GM23338 (cell line): ENCODE data around the gene KICS2. TPM values are rescaled to one million over a fixed set of nuclear protein-coding genes. Genes with fewer than 3 reads are reported as not detected.

Experiments used
- ATAC-seq: fragments of 200-7000 bp; cut with Tn5 transposase; 3 replicates; pipeline ENCODE4 v1.9.1; 2020
- DNase-seq: peaks from one replicate; pipeline ENCODE4 v3.0.0-alpha.2; 2015; ENCODE audit warnings: low spot score
- H2AFZ ChIP-seq: fragments of 200-600 bp; sonication (generic); 2 replicates; pipeline ENCODE4 v1.8.0; 2016; ENCODE audit warnings: antibody characterized with exemption, mild to moderate bottlenecking, moderate library complexity
- H3F3A ChIP-seq: fragments of 200-600 bp; sonication (generic); replicated peaks from 2 replicates; pipeline ENCODE4 v1.8.0; 2017; ENCODE audit warnings: antibody characterized with exemption, mixed run types, low read depth
- H3K27ac ChIP-seq: fragments of 200-600 bp; sonication (generic); 2 replicates; pipeline ENCODE4 v1.6.1; 2016; ENCODE audit warnings: low read depth
- H3K27me3 ChIP-seq: fragments of 200-600 bp; sonication (generic); 2 replicates; pipeline ENCODE4 v1.8.0; 2016; ENCODE audit warnings: mild to moderate bottlenecking, mixed run types, moderate library complexity; ENCODE audit not compliant: insufficient read depth
- H3K36me3 ChIP-seq: fragments of 200-600 bp; sonication (generic); 2 replicates; pipeline ENCODE4 v1.8.0; 2016; ENCODE audit warnings: mild to moderate bottlenecking; ENCODE audit not compliant: insufficient read depth
- H3K4me1 ChIP-seq: fragments of 200-600 bp; sonication (generic); 2 replicates; pipeline ENCODE4 v1.8.0; 2016; ENCODE audit warnings: mild to moderate bottlenecking, moderate library complexity; ENCODE audit not compliant: insufficient read depth
- H3K4me2 ChIP-seq: fragments of 200-600 bp; sonication (generic); 2 replicates; pipeline ENCODE4 v1.7.1; 2017; ENCODE audit warnings: mixed run types
- H3K4me3 ChIP-seq: fragments of 200-600 bp; sonication (generic); 2 replicates; pipeline ENCODE4 v1.6.1; 2016; ENCODE audit warnings: mixed run types
- H3K79me2 ChIP-seq: fragments of 200-600 bp; sonication (generic); replicated peaks from 2 replicates; pipeline ENCODE4 v1.8.0; 2017; ENCODE audit warnings: mild to moderate bottlenecking; ENCODE audit not compliant: insufficient read depth
- H3K9me2 ChIP-seq: fragments of 200-600 bp; sonication (generic); 2 replicates; pipeline ENCODE4 v1.8.0; 2017; ENCODE audit not compliant: insufficient read depth
- H4K20me1 ChIP-seq: fragments of 200-600 bp; sonication (generic); replicated peaks from 2 replicates; pipeline ENCODE4 v1.8.0; 2017; ENCODE audit warnings: mild to moderate bottlenecking; ENCODE audit not compliant: insufficient read depth
- H3K27ac Mint-ChIP-seq: 2 replicates; pipeline ENCODE4 v1.8.0; 2020; ENCODE audit warnings: inconsistent platforms, mild to moderate bottlenecking, moderate library complexity, mixed read lengths
- H3K27me3 Mint-ChIP-seq: 3 replicates; pipeline ENCODE4 v1.8.0; 2022; ENCODE audit warnings: low read depth, mild to moderate bottlenecking, moderate library complexity, mixed read lengths, inconsistent platforms; ENCODE audit not compliant: insufficient read depth, poor library complexity
- H3K36me3 Mint-ChIP-seq: 3 replicates; pipeline ENCODE4 v1.8.0; 2021; ENCODE audit warnings: low read depth, mild to moderate bottlenecking, inconsistent platforms, moderate library complexity, mixed read lengths
- H3K4me1 Mint-ChIP-seq: 3 replicates; pipeline ENCODE4 v1.8.0; 2020; ENCODE audit warnings: mild to moderate bottlenecking, inconsistent platforms, mixed read lengths
- H3K4me3 Mint-ChIP-seq: 3 replicates; pipeline ENCODE4 v1.8.0; 2021; ENCODE audit warnings: moderate library complexity, mild to moderate bottlenecking, inconsistent platforms, mixed read lengths
- H3K9me3 Mint-ChIP-seq: 3 replicates; pipeline ENCODE4 v1.8.0; 2020; ENCODE audit warnings: moderate library complexity, mild to moderate bottlenecking, inconsistent platforms, mixed read lengths
- CREB1 ChIP-seq: fragments of 250-450 bp; sonication (Bioruptor Pico); IDR thresholded peaks from 2 replicates; pipeline ENCODE4 v1.5.0; 2020; ENCODE audit warnings: low read depth, mild to moderate bottlenecking, moderate library complexity
- EZH2 ChIP-seq: fragments of 200-600 bp; sonication (generic); IDR thresholded peaks from one replicate; pipeline ENCODE4 v1.8.0; 2017; ENCODE audit warnings: antibody characterized with exemption, mild to moderate bottlenecking, low read depth; ENCODE audit not compliant: unreplicated experiment
- EZH2phosphoT487 ChIP-seq: fragments of 200-600 bp; sonication (generic); IDR thresholded peaks from one replicate; pipeline ENCODE4 v1.8.1; 2018; ENCODE audit warnings: antibody characterized with exemption; ENCODE audit not compliant: unreplicated experiment
- JUNB ChIP-seq: IDR thresholded peaks from one replicate; pipeline ENCODE4 v1.6.1; 2016; ENCODE audit warnings: antibody characterized with exemption; ENCODE audit not compliant: unreplicated experiment
- POLR2AphosphoS5 ChIP-seq: IDR thresholded peaks from 2 replicates; pipeline ENCODE4 v1.6.1; 2016; ENCODE audit warnings: antibody characterized with exemption, low read depth
- STAT1 ChIP-seq: IDR thresholded peaks from one replicate; pipeline ENCODE4 v1.6.1; 2016; ENCODE audit warnings: antibody characterized with exemption; ENCODE audit not compliant: unreplicated experiment
- ZNF114 ChIP-seq: fragments of 250-450 bp; sonication (Bioruptor Pico); IDR thresholded peaks from 2 replicates; pipeline ENCODE4 v1.5.0; 2020; ENCODE audit warnings: mild to moderate bottlenecking, moderate library complexity
- ZNF331 ChIP-seq: fragments of 250-450 bp; sonication (Bioruptor Pico); IDR thresholded peaks from 2 replicates; pipeline ENCODE4 v1.5.0; 2020; ENCODE audit warnings: low read depth, mild to moderate bottlenecking, moderate library complexity
- polyA plus RNA-seq: library from polyadenylated mRNA; unstranded; fragments of >200 nt; fragmentation: Nextera tagmentation; extraction: Ambion mirVana; gene quantifications from 2 replicates; pipeline ENCODE4 v1.2.1, GENCODE V29; 2016
- total RNA-seq: library from RNA; depleted of rRNA; stranded (reverse); fragments of >200 nt; shearing (Covaris generic); gene quantifications from 2 replicates; pipeline ENCODE4 v1.2.3, GENCODE V29; 2014
- TF ChIP-seq, protein P1 (sequence below): IDR thresholded peaks from one replicate; pipeline ENCODE4 v1.6.1; 2018; ENCODE audit warnings: antibody characterized with exemption; ENCODE audit not compliant: unreplicated experiment
- TF ChIP-seq, protein P2 (sequence below): IDR thresholded peaks from 2 replicates; pipeline ENCODE4 v1.6.1; 2016; ENCODE audit warnings: antibody characterized with exemption
- TF ChIP-seq, protein P3 (sequence below), 2 experiments: fragments of 200-600 bp in 1 of 2; sonication (generic) in 1 of 2; conservative IDR thresholded peaks; 2 replicates each; pipeline versions ENCODE4 v1.5.1 to v1.6.1; 2016 to 2017; ENCODE audit warnings: antibody characterized with exemption in 2 of 2, low read depth in 2 of 2, mild to moderate bottlenecking in 2 of 2, moderate library complexity in 1 of 2

The KICS2 gene
- total and polyA plus RNA-seq, 2 experiments from 2014 or later: 7.6 to 10.5 TPM

DNA sequence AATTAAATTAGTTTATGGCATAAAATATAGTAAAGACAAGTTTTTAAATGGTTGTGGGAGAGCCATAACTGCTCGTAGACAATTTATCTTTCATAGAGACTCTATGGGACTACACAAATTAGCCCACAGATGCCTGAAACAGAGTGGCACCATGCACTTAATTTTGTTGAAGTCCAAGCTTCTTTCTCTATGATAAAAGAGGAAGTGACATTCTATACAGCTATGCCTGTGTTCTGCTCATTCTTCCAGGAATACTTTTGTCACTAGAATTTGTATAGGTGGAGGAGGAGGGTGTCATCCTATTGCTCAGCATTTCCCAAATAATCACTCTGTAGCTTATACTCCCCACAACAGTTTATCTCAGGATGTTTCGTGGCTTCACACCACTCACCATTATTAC, 43.7 kb upstream of the KICS2 start:
- Histone ChIP-seq H3K4me3 (no peak overlapping the region), H3K9me2 (no peaks in the 10 kb centered on the region), H3K79me2 (no peaks in the 10 kb centered on the region), H2AFZ (no peak overlapping the region), H4K20me1 (no peaks in the 10 kb centered on the region), H3K27ac (no peak overlapping the region), H3K27me3 (no peaks in the 10 kb centered on the region), H3K4me1 (no peaks in the 10 kb centered on the region), H3F3A (no peaks in the 10 kb centered on the region), H3K36me3 (no peaks in the 10 kb centered on the region), H3K4me2 (no peak overlapping the region)
- no peaks in the 10 kb centered on the region for H3K27me3 Mint-ChIP-seq
- ATAC-seq (no peak), DNase-seq (no peak)
- H3K36me3 Mint-ChIP-seq: no peaks in the 10 kb centered on the region
- H3K4me3 Mint-ChIP-seq: no peak overlapping the region
- no peaks in the 10 kb centered on the region for H3K9me3 Mint-ChIP-seq
- no peaks in the 10 kb centered on the region for H3K4me1 Mint-ChIP-seq
- TF ChIP-seq, protein P1, sequence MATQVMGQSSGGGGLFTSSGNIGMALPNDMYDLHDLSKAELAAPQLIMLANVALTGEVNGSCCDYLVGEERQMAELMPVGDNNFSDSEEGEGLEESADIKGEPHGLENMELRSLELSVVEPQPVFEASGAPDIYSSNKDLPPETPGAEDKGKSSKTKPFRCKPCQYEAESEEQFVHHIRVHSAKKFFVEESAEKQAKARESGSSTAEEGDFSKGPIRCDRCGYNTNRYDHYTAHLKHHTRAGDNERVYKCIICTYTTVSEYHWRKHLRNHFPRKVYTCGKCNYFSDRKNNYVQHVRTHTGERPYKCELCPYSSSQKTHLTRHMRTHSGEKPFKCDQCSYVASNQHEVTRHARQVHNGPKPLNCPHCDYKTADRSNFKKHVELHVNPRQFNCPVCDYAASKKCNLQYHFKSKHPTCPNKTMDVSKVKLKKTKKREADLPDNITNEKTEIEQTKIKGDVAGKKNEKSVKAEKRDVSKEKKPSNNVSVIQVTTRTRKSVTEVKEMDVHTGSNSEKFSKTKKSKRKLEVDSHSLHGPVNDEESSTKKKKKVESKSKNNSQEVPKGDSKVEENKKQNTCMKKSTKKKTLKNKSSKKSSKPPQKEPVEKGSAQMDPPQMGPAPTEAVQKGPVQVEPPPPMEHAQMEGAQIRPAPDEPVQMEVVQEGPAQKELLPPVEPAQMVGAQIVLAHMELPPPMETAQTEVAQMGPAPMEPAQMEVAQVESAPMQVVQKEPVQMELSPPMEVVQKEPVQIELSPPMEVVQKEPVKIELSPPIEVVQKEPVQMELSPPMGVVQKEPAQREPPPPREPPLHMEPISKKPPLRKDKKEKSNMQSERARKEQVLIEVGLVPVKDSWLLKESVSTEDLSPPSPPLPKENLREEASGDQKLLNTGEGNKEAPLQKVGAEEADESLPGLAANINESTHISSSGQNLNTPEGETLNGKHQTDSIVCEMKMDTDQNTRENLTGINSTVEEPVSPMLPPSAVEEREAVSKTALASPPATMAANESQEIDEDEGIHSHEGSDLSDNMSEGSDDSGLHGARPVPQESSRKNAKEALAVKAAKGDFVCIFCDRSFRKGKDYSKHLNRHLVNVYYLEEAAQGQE: no peak
- TF ChIP-seq, protein P2, sequence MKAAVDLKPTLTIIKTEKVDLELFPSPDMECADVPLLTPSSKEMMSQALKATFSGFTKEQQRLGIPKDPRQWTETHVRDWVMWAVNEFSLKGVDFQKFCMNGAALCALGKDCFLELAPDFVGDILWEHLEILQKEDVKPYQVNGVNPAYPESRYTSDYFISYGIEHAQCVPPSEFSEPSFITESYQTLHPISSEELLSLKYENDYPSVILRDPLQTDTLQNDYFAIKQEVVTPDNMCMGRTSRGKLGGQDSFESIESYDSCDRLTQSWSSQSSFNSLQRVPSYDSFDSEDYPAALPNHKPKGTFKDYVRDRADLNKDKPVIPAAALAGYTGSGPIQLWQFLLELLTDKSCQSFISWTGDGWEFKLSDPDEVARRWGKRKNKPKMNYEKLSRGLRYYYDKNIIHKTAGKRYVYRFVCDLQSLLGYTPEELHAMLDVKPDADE: no peak
- TF ChIP-seq EZH2 (no peak), CREB1 (CRISPR knock-in tag) (no peak), STAT1 (no peak), ZNF114 (CRISPR knock-in tag) (no peak), POLR2AphosphoS5 (no peak), ZNF331 (CRISPR knock-in tag) (no peak), EZH2phosphoT487 (no peak), JUNB (no peak)
- TF ChIP-seq, protein P3, sequence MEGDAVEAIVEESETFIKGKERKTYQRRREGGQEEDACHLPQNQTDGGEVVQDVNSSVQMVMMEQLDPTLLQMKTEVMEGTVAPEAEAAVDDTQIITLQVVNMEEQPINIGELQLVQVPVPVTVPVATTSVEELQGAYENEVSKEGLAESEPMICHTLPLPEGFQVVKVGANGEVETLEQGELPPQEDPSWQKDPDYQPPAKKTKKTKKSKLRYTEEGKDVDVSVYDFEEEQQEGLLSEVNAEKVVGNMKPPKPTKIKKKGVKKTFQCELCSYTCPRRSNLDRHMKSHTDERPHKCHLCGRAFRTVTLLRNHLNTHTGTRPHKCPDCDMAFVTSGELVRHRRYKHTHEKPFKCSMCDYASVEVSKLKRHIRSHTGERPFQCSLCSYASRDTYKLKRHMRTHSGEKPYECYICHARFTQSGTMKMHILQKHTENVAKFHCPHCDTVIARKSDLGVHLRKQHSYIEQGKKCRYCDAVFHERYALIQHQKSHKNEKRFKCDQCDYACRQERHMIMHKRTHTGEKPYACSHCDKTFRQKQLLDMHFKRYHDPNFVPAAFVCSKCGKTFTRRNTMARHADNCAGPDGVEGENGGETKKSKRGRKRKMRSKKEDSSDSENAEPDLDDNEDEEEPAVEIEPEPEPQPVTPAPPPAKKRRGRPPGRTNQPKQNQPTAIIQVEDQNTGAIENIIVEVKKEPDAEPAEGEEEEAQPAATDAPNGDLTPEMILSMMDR (conservative IDR thresholded peaks at IDR 0.05; ENCODE audit: low read depth in 2 of 2): no peak
- no peak overlapping the region for H3K27ac Mint-ChIP-seq
